Right ventricle myocardium inferior (tissue), 1 donor: ENCODE data around the gene CERT1. TPM values are rescaled to one million over a fixed set of nuclear protein-coding genes. Genes with fewer than 3 reads are reported as not detected.

Experiments
- ATAC-seq: fragments of 200-7000 bp; cut with Tn5 transposase; one replicate; pipeline ENCODE4 v1.9.1; 2020; ENCODE audit warnings: mild to moderate bottlenecking, moderate library complexity
- DNase-seq: peaks from one replicate; pipeline ENCODE4 v3.0.0; 2021; ENCODE audit errors: missing footprints
- intact Hi-C: fragments of 100-400 bp; cut with DNase I; formaldehyde crosslinking; loops from one replicate; pipeline ENCODE4 v1.11.0; 2022
- total RNA-seq: library from RNA; stranded (reverse); fragmentation: NEBNext Ultra II Directional; extraction: Animal tissue kit (Norgen Biotek cat#: 25700); gene quantifications from one replicate; pipeline ENCODE4 v1.2.1, GENCODE V29; 2021
- donor health status: DM: no; HTN: yes; CAD: no; lungs with severe emphysema.

Gene CERT1
- total RNA-seq, 1 donor from 2014 or later, result 26.0 TPM

GRCh38 chr5:75446068-75446467, 65.4 kb downstream of the CERT1 start:
- no peak for ATAC-seq
- intact Hi-C loops, result no loop called here
- no peak for DNase-seq

GRCh38 chr5:75441560-75441959, 69.9 kb downstream of the CERT1 start:
- intact Hi-C loops, result no loop called here
- DNase-seq (no peak), ATAC-seq (no peak)

- intact Hi-C loops, result no loop called here
- no peak for DNase-seq
Observed at GRCh38 chr5:75439276-75439675, 72.2 kb downstream of the CERT1 start.

GRCh38 chr5:75438722-75439121, 72.7 kb downstream of the CERT1 start:
- intact Hi-C loops, result no loop called here
- ATAC-seq, result no peak
- no peak for DNase-seq

More at GRCh38 chr5:75439276-75439675, 72.2 kb downstream of the CERT1 start:
- no peak for ATAC-seq

- intact Hi-C loops, result no loop called here
- DNase-seq (no peak), ATAC-seq (no peak)
Observed at GRCh38 chr5:75435096-75435495, 76.3 kb downstream of the CERT1 start.

- ATAC-seq (no peak), DNase-seq (no peak)
- intact Hi-C loops, result no loop called here
Observed at GRCh38 chr5:75433814-75434506, 77.5 kb downstream of the CERT1 start.

- intact Hi-C loops, result no loop called here
- ATAC-seq (no peak), DNase-seq (no peak)
Observed at GRCh38 chr5:75414241-75414640, 97.2 kb downstream of the CERT1 start.

GRCh38 chr5:75412111-75412990, 99.1 kb downstream of the CERT1 start:
- ATAC-seq, result peak; percentile 23
- no peak for DNase-seq
- intact Hi-C loops, result no loop called here

GRCh38 chr5:75405296-75405695, 106.1 kb downstream of the CERT1 start:
- intact Hi-C loops, result no loop called here
- ATAC-seq, result no peak
- DNase-seq, result no peak

GRCh38 chr5:75395277-75395676, 116.2 kb downstream of the CERT1 start:
- ATAC-seq (no peak), DNase-seq (no peak)
- intact Hi-C loops, result no loop called here

- DNase-seq, result no peak
- no peak for ATAC-seq
- intact Hi-C loops, result no loop called here
Observed at GRCh38 chr5:75389430-75389829, 122.0 kb downstream of the CERT1 start.

- intact Hi-C loops, result no loop called here
- no peak for DNase-seq
Observed at GRCh38 chr5:75387806-75388205, 123.6 kb downstream of the CERT1 start.

GRCh38 chr5:75384218-75384617, 127.2 kb downstream of the CERT1 start:
- intact Hi-C loops, result no loop called here
- DNase-seq, result no peak
- no peak for ATAC-seq

More at GRCh38 chr5:75387806-75388205, 123.6 kb downstream of the CERT1 start:
- ATAC-seq, result no peak

- DNase-seq (no peak), ATAC-seq (no peak)
- intact Hi-C loops, result no loop called here
Observed at GRCh38 chr5:75381456-75381855, 130.0 kb downstream of the CERT1 start.

GRCh38 chr5:75380099-75380498, 131.3 kb downstream of the CERT1 start:
- intact Hi-C loops, result no loop called here
- ATAC-seq, result no peak
- DNase-seq, result no peak

- no peak for ATAC-seq
- intact Hi-C loops, result no loop called here
- DNase-seq, result no peak
Observed at GRCh38 chr5:75375414-75375813, 136.0 kb downstream of the CERT1 start.

GRCh38 chr5:75374394-75374814, 137.0 kb downstream of the CERT1 start:
- intact Hi-C loops, result no loop called here
- ATAC-seq (no peak), DNase-seq (no peak)

GRCh38 chr5:75373862-75374261, 137.6 kb downstream of the CERT1 start:
- ATAC-seq, result no peak
- intact Hi-C loops, result no loop called here
- no peak for DNase-seq

- DNase-seq (no peak), ATAC-seq (no peak)
- intact Hi-C loops, result no loop called here
Observed at GRCh38 chr5:75368391-75368790, 143.0 kb downstream of the CERT1 start.

GRCh38 chr5:75367401-75367800, 144.0 kb downstream of the CERT1 start:
- intact Hi-C loops, result no loop called here
- no peak for ATAC-seq
- DNase-seq, result no peak
